HG03097 (cell line): ENCODE results near the gene COMMD3.

Source experiments
- ATAC-seq: cut with Tn5 transposase; IDR thresholded peaks from one replicate; pipeline ENCODE4 v1.9.1; 2021; ENCODE audit not compliant: unreplicated experiment, low FRiP score

COMMD3 gene

GRCh38 chr10:22365233-22365632 lies 49.0 kb downstream of the COMMD3 start:
- no peak for ATAC-seq

- no peak for ATAC-seq
Observed at GRCh38 chr10:22365644-22366434, 49.7 kb downstream of the COMMD3 start.

- no peak for ATAC-seq
Observed at GRCh38 chr10:22366435-22366703, 50.2 kb downstream of the COMMD3 start.

- ATAC-seq: no peak
Observed at GRCh38 chr10:22366771-22367170, 50.6 kb downstream of the COMMD3 start.

GRCh38 chr10:22367471-22367870 lies 51.3 kb downstream of the COMMD3 start:
- ATAC-seq: no peak

GRCh38 chr10:22368402-22368801 lies 52.2 kb downstream of the COMMD3 start:
- no peak for ATAC-seq

GRCh38 chr10:22368981-22369380 lies 52.8 kb downstream of the COMMD3 start:
- ATAC-seq: no peak

- ATAC-seq: no peak
Observed at GRCh38 chr10:22369434-22370072, 53.4 kb downstream of the COMMD3 start.
